GM19023 (cell line): ENCODE results near the gene IL24.

Experiments
- ATAC-seq: cut with Tn5 transposase; IDR thresholded peaks from one replicate; pipeline ENCODE4 v1.9.1; 2021; ENCODE audit warnings: mild to moderate bottlenecking, moderate library complexity; ENCODE audit not compliant: unreplicated experiment

IL24 gene

DNA sequence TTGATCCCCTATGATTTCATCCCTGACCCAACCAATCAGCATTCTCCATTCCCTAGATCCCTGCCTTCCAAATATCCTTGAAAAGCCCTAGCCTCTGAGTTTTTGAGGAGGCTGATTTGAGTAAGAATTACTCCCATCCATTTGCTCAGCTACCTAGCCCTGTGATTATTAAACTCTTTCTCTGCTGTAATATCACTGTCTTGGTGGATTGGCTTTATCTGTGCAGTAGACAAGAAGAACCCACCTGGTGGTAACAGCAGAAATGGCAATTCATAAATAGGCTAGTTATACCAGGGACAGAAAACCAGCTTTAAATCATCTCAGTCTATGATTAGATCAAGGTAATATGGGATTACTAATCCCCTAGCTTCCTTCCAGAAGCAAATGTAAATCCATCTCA is 18.8 kb upstream of the IL24 start:
- ATAC-seq, result no peak

DNA sequence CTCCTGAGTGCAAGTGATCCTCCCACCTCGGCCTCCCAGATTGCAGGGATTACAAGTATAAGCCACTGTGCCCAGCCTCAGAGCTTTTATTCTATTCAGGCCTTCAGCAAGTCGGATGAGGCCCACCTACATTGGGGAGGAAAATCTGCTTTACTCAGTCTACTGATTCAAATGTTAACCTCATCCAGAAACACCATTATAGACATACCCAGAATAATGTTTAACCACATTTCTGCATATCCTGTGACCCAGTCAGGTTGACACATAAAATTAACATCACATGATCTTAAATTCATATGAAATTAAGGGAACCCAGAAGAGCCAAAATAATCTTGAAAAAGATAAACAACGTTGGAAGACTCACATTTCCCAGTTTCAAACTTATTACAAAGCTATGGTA is 16.9 kb upstream of the IL24 start:
- no peak for ATAC-seq

DNA sequence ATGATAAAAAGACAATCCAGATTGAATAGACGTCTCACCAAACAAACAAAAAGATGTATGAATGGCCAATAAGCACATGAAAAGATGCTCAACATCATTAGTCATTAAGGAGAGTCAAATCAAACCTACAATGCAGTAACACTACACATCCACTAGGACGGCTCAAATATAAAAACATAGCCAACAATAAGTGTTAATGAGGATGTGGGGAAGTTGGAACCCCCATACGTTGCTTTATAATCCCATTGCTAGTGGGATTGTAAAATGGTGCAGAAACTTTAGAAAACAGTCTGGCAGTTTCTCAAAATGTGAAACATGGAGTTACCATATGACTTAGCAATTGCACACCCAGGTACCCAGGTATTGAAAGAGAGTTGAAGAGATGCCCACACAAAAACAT is 14.7 kb upstream of the IL24 start:
- no peak for ATAC-seq

DNA sequence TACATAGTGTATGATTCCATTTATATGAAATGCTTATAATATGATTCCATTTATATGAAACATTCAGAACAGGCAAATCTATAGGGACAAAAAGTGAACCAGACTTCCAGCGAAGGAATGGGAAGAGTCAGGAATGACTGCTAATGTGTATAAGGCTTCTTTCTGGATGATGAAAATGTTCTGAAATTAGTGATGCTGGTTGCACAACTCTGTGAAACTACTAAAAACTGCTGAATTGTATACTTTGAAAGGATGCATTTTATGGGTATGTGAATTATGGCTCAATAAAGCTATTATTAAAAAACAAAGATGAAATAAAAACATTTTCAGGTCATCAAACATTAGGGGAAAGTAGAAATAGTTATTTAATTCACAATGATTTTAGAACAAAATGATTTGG is 14.1 kb upstream of the IL24 start:
- no peak for ATAC-seq

DNA sequence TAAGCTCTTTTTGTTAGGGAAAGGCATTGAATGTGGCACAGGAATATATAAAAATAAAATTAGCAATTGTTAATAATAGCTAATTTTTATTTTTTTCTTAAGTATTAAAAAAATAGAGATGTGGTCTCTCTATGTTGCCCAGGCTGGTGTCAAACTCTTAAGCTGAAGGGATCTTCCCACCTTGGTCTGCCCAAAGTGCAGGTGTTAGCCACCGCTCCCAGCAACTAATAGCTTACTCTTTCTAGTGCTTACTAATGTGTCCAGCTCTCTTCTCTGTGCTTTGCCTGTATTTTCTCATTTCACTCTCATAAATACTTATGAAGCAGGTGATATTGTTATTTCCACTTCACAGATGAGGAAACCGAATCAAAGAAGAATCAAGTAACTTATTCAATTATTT is 13.4 kb upstream of the IL24 start:
- no peak for ATAC-seq

DNA sequence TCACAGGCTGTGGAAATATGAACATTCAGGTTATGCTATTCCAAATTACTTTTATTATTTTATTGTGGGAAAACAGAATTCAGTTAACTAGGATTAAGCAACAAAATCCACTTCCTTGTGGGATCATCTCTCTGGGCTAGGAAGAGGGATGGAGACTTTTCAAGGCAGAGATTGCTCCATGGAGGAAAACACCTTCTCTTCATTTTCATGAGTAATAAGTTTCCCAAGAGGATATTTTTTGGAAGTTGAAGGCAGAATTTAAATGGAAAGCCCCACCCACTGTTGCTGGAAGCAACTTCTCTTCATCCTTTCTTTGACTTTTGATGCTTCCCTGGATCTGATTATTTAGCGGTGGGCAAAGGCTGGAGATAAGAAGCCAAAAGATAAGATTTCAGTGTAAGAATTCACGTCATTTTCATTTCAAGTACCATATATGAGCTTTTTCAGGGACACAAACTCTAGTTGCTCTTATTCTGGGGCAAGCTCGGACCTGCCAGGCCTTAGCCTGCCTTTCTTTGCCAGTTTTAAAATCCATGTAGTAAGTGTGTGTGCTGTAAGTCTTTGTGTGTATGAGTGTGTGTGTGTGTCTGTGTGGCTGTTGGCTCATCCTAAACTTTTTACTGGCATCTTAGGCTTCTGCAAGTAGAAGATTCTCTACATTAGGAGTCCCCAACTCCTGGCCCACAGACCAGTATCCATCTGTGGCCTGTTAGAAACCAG is 11.7 kb upstream of the IL24 start:
- ATAC-seq, result no peak

DNA sequence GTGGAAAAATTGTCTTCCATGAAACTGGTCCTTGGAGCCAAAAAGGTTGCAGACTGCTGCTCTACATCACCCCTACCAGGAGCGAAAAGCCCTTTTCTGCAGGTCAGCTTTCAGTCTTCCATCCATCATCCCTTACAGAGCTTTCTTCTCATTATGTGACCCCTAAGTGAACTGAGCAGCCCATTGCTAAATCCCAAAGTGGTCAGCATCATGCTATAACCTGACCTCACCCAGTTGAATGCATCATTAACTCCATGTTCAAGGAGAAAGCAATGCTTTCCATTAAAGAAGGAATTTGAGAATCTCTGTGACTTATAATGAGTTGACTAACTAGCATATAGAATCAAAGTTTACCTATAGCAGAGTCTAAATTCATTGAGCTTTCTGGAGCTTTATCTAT is 10.4 kb upstream of the IL24 start:
- ATAC-seq, result no peak

DNA sequence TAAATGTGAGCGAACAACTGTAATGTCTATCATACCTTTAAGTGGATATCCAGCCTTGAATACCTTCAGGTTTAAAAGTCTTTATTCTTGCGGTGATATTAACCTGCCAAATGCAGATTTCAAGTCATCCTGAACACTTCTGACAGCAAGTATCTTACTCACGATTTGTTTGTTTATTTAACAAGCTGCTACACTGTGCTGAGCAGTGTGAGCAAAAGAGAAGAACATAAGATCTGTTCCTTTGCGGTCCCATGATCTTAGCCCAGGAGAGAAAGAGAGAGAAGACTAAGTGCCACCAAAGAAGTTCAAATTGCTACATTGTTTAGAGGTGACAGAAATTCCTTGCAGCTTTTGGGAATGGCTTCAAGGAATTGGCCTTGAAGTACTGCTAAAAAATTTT is 9.5 kb upstream of the IL24 start:
- no peak for ATAC-seq

DNA sequence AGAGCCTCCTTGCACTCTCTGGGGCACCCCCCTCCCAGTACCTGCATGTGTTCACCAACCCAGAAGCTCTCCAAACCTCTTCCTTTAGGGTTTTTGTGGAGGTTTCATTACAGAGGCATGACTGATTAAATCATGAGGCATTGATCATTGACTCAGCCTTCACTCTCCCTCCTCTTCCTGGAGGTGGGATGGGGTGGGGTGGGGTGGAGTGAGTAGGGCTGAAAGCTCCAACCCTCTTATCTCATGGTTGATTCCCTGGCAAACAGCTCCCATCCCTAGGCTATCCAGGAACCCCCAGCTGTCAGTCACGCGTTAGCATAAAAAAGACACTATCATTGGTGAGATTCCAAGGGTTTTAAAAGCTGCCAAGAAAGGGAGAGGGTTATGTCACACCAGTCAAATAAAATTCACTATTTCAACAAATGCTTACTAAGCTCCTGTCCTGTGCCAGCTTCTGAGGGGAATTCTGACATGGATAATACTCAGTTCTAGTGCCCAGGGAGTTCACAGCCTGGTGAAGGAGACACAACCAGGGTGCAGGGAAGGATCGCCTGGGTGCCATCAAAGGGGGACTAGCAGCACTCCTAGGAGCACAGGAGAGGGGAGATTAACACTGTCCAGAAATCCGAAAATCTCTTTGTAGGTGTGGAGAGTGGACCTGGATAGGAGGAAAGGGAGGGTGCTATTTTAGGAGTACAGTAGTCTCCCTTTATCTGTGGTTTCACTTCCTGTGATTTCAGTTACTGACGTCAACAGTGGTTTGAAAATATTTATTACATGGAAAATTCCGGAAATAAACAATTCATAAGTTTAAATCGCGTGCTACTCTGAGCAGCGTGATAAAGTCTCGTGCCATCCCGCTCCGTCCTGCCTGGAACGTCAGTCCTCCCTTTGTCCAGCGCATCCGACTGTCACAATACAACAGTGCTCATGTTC is 6.8 kb upstream of the IL24 start:
- ATAC-seq, result no peak

DNA sequence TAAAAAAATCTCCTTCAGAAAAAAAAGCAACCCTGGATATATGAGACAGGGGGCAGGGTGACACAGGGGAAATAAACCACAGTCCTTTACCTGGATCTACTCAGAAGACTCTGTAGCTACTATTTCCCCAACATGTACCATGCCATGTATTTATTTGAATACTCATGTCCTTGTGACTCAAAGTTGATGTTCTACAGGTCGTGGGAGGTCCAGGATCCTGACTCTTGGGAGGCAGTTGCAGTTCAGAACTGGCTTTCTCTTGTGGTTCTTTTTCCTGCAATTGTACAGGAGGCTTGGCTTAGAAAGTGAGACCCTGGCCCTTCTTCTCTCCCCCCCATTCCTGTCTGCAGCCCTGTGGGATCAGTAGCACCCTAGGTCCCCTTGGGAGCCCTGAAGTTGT is 5.8 kb upstream of the IL24 start:
- ATAC-seq, result no peak

DNA sequence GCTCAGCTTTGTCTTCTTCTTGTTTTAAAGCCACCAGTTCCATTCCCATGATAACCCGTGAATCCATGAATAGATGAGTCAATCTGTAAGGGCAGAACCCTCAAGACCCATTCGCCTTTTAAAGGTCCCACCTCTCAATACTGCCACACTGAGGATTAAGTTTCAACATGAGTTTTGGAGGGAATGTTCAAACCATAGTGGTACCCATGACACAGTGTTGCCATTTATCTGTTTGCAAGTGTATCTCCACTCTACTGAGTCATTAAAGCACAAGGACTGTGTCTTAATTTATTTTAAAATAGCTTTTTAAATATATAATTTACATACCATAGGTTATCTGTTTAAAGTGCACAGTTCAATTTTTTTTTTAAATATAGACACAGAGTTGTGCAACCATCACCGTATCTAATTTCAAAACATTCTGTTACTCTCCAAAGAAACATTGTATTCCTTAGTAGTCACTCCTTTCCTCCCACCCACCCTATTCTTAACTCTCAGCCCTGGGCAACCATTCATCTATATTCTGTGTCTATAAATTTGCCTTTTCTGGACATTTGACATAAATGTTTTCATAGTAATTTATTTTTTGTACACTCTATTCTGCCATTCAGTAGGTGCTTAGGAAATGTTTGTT is 4.8 kb upstream of the IL24 start:
- no peak for ATAC-seq

DNA sequence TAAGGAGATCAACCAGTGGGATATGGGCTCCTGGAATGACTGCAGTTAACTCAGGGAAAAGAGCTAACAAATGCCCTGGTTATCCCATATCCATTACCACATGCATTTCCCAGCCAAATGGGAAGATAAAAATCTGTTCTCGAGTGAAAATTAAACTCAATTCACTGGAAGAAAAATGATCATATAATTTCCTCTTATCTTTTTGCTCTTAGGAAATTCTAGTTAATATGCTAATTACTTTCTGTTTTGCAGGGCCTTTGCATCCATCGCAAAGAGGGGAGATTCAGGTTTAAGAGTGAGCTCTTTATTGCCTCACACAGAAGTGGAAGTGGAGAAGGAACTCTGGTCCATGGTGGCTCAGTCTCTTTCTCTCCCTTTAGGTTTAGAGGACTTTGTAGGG is 3.9 kb upstream of the IL24 start:
- ATAC-seq, result no peak

DNA sequence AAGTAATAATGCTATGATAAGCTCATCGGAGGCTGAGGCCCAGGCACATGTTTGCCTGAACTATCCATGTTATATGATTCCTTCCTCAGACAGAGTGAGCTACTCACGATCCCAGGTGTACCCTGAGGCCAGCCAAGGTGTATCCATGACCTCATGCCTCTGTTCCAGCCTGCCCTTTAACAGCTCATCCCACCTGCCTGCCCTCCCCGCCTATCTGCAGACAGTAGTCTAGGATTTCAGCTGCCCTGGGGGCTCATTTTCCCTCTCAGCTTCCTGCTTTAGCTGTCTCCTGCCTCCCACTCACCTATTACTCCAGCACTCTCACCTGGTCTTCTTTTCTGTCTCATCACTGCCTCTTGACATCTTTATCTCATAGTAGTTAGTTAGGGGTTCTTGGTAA is 1.9 kb upstream of the IL24 start:
- ATAC-seq, result no peak

DNA sequence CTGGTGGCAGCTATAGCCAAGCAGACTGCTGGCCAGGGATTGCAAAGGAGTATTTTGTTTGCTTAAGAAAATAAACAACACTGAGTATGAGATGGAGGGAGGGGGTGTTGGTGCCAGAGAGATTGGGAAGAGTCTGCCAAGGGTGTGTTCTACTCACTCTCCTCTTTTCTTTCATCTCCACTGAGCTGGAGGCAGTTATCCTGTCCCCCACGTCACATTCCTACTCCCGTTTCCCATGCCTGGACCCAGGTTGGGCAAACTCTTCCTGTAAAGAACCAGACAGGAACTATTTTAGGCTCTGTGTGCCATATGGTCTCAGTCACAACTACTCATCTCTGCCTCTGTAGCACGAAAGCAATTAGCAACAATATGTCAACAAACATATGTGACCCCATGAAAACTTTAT is 1.4 kb upstream of the IL24 start:
- no peak for ATAC-seq

DNA sequence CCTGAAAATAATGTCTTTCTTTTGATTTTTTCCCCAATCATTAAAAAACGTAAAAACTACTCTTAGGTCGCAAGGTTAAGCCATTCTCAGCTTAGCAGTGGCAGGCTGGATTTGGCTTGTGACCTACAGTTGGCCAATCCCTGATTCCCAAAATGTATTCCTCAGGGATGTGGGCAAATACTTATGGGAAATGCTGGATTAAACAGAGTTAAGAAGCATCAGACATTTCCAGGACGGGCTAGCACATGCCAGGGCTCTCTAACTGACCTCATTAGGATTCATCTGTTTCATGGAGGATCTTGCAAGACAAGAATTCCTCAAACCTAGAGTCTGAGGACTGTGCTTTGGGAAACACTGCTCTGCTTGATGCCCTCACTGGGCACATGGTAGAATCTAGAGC is 982 bp upstream of the IL24 start:
- no peak for ATAC-seq

DNA sequence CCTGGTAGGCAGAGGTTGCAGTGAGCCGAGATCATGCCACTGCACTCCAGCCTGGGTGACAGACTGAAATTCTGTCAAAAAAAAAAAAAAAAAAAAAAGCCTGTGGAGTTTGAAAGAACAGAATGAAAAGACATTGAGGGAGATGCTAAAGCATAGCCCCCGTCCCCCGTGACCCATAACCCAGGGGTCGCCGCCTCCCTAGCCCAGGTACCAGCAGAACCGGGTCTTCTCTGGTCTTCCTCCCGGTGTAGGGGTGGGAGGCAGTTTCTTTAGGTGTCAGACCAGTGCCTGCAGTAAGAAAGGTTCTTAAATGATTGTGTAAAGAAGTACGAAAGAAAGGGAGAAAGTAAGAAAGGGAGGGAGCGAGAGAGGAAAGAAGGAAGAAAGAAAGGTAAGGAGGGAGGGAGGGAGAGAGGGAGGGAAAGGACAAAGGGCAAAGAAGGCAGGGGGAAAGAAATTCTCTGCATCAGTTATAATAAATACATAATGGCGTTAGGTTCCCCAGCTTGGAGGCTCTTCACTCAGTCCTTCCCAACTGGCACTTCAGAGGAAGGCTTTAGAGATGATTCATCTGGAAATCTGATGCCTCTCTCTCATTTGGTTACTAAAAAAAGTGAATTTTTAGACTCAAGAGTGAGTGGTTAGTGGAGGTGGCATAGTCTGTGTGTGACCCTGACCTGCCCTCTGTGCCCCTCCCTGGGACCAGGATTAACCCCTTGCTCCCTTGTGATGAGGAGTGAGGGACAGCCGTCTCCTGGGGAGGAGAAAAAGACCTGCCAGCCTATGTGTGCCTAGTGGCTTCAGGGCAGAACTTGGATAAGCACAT is 1.1 kb downstream of the IL24 start:
- ATAC-seq, result no peak

DNA sequence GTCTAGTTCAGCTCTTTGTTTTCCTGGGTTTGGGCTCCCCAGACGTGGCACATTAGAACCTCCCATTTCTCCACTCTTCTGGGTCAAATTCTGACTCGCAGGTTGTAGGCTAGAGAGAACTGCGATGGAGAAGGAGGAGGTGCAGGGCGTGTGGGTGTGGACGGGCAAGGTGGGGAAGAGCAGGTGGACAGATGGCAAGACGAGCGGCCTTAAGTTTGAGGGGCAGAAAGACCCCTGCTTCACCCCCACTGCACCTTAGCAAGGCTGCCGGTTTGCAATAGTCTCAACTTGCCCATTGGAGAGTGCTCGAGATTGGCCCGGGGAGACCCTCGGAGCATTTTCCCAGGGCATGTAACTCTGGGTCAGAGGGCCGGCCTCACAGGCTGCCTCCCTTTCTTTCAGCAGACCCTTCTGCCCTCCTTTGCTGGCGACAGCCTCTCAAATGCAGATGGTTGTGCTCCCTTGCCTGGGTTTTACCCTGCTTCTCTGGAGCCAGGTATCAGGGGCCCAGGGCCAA is 1.7 kb downstream of the IL24 start:
- no peak for ATAC-seq

DNA sequence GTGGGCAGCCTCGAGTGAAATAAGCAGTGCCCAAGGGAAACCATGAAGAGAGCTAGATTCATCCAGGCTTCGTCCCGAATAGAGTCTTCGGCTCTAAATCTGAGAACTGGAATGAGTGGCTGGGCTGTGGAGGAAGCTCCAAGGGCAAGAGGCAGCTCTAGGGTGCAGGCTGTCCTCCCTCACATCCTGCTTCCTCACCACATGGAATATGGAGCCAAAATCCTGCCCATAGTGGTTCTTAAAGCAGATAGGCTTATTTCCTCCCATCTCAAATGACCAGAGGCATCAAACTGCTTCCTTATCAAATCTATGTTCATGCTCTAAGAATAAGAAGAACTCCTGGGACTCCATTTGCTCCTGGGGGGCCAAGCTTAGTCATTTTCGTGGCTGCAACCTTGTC is 2.5 kb downstream of the IL24 start:
- ATAC-seq, result no peak

DNA sequence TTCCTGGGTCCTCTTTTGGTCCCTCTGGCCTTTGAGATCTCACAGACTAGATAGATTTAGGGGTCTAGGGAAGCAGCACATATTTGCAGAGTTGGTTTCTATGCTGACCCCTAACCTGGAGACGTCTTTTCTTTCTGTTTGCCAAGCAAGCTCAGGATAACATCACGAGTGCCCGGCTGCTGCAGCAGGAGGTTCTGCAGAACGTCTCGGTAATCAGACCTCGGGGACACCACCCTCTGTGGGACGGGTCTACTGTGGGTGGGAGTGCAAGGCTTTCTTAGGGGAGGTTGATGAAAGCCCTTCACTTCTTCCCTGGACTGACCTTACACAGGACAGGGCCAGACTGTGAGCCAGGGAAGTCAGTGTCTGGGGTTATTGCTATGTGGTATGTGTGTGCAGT is 2.9 kb downstream of the IL24 start:
- ATAC-seq, result no peak

DNA sequence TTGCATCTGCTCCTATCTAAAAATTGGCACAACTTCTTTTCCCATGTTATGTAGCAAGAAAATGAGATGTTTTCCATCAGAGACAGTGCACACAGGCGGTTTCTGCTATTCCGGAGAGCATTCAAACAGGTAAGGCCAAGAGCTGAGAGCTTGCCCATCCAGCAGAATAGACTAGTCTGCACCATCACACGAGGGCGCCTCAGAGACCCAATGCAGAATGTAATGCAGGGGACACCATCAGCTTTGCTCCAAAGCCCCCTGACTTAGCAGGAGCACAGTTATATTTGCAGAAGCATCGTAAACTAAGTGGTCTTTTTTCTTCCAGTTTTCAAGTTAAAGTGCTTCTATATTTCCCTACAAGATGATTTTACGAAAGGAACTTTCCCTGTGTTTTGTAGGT is 4.7 kb downstream of the IL24 start:
- ATAC-seq, result no peak

DNA sequence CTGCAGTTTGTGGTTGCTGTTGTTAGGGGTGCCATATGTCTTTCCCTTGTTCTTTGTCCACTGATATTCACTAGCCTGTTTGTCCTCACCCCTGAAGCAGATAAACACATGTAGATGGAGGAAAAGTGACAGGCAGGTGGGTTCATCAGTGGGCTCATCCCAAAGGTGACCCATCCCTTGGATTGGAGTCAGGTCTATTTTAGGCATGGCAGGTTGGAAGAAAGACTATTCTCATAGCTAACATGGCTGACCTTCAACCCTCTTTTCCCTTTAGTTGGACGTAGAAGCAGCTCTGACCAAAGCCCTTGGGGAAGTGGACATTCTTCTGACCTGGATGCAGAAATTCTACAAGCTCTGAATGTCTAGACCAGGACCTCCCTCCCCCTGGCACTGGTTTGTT is 5.5 kb downstream of the IL24 start:
- ATAC-seq, result no peak
